Ishikawa (cell line): Measurements from ENCODE around the gene LMF1.

Source experiments
- CEBPB ChIP-seq: IDR thresholded peaks from 2 replicates; pipeline ENCODE4 v1.6.1; 2012
- RAD21 ChIP-seq: IDR thresholded peaks from 2 replicates; pipeline ENCODE4 v1.6.1; 2012; ENCODE audit warnings: low read depth
- REST ChIP-seq: IDR thresholded peaks from 2 replicates; pipeline ENCODE4 v1.6.1; 2012; ENCODE audit warnings: low read depth, mild to moderate bottlenecking
- TAF1 ChIP-seq: IDR thresholded peaks from 2 replicates; pipeline ENCODE4 v1.6.1; 2012; ENCODE audit warnings: low read depth, mild to moderate bottlenecking
- YY1 ChIP-seq: IDR thresholded peaks from 2 replicates; pipeline ENCODE4 v1.6.1; 2012; ENCODE audit warnings: low read depth

- no peak for TF ChIP-seq CEBPB
- no peak for TF ChIP-seq REST
- TF ChIP-seq TAF1, result no peak
- TF ChIP-seq RAD21, result no peak
- TF ChIP-seq YY1, result no peak
Observed at GRCh38 chr16:971582-971905, 760 bp upstream of the LMF1 start.
